H1 (cell line): ENCODE measurements around the gene JAK2. TPM values are rescaled to one million over a fixed set of nuclear protein-coding genes. Genes with fewer than 3 reads are reported as not detected.

ENCODE experiments used
- CTCF ChIA-PET: fragments of 300-600 bp; sonication (Branson Sonifier 250); formaldehyde crosslinking; loops from one replicate; lab custom pipeline; 2021; ENCODE audit not compliant: partially characterized antibody; lab: Charles Lee
- POLR2A ChIA-PET: fragments of 300-600 bp; sonication (Branson Sonifier 250); formaldehyde crosslinking; loops from one replicate; lab custom pipeline; 2021; ENCODE audit warnings: inconsistent platforms; ENCODE audit not compliant: partially characterized antibody; lab: Charles Lee
- DNase-seq, 2 experiments: peaks; one replicate each; pipeline versions ENCODE4 v3.0.0 to v3.0.0-alpha.2; 2010 to 2022; ENCODE audit warnings: low spot score in 2 of 2, low read depth in 1 of 2, mixed read lengths in 1 of 2
- FAIRE-seq: peaks from 2 replicates; lab custom pipeline; 2011; peaks lifted over from hg19 to GRCh38; lab: Jason Lieb, UNC
- H2AFZ ChIP-seq: 2 replicates; pipeline ENCODE4 v1.8.1; 2012; ENCODE audit warnings: low read length, inconsistent platforms
- H2AK5ac ChIP-seq: 2 replicates; pipeline ENCODE4 v1.6.1; 2013; ENCODE audit warnings: low read depth, low read length
- H2BK120ac ChIP-seq: replicated peaks from 2 replicates; pipeline ENCODE3; 2013; ENCODE audit warnings: low read depth, low read length, inconsistent platforms
- H2BK12ac ChIP-seq: 2 replicates; pipeline ENCODE4 v1.6.1; 2013; ENCODE audit warnings: low read depth, low read length
- H2BK15ac ChIP-seq: 2 replicates; pipeline ENCODE4 v1.6.1; 2013; ENCODE audit warnings: low read length
- H2BK20ac ChIP-seq: 2 replicates; pipeline ENCODE4 v1.6.1; 2013; ENCODE audit warnings: low read length
- H2BK5ac ChIP-seq: 2 replicates; pipeline ENCODE4 v1.6.1; 2013; ENCODE audit warnings: low read depth, low read length
- H3K14ac ChIP-seq: 2 replicates; pipeline ENCODE4 v1.6.1; 2013; ENCODE audit warnings: inconsistent platforms; ENCODE audit not compliant: insufficient read length
- H3K18ac ChIP-seq: 2 replicates; pipeline ENCODE4 v1.6.1; 2013; ENCODE audit warnings: low read length; ENCODE audit errors: extremely low read depth
- H3K23ac ChIP-seq: 2 replicates; pipeline ENCODE4 v1.6.1; 2013; ENCODE audit warnings: inconsistent platforms; ENCODE audit not compliant: insufficient read length
- H3K23me2 ChIP-seq: 2 replicates; pipeline ENCODE4 v1.6.1; 2013; ENCODE audit warnings: low read depth, low read length
- H3K27ac ChIP-seq: 2 replicates; pipeline ENCODE4 v1.6.1; 2011; ENCODE audit warnings: low read depth, low read length, inconsistent platforms
- H3K27me3 ChIP-seq, 4 experiments: replicated peaks in 1 of 4; 1 replicate in 1 of 4; 2 replicates in 3 of 4; pipeline versions ENCODE4 v1.6.1 to v1.8.1; 2011 to 2013; ENCODE audit warnings: low read length in 3 of 4, mild to moderate bottlenecking in 3 of 4, inconsistent platforms in 2 of 4, mixed read lengths in 2 of 4, moderate library complexity in 1 of 4; ENCODE audit not compliant: control insufficient read depth in 3 of 4, insufficient read depth in 3 of 4; ENCODE audit errors: extremely low read depth in 1 of 4
- H3K36me3 ChIP-seq, 4 experiments: 2 replicates each; pipeline versions ENCODE4 v1.6.1 to v1.8.1; 2011 to 2013; ENCODE audit warnings: mild to moderate bottlenecking in 4 of 4, low read length in 3 of 4, moderate library complexity in 2 of 4, control low read depth in 1 of 4, inconsistent platforms in 1 of 4; ENCODE audit not compliant: insufficient read depth in 4 of 4, control insufficient read depth in 2 of 4
- H3K4ac ChIP-seq: replicated peaks from 2 replicates; pipeline ENCODE3; 2013; ENCODE audit warnings: low read length, low read depth, mixed read lengths, inconsistent platforms; ENCODE audit not compliant: insufficient read length
- H3K4me1 ChIP-seq, 4 experiments: replicated peaks in 1 of 4; 1 replicate in 1 of 4; 2 replicates in 3 of 4; pipeline versions ENCODE4 v1.6.1 to v1.8.1; 2011 to 2013; ENCODE audit warnings: low read length in 3 of 4, inconsistent platforms in 2 of 4, mixed read lengths in 1 of 4; ENCODE audit not compliant: insufficient read depth in 4 of 4, control insufficient read depth in 3 of 4
- H3K4me2 ChIP-seq, 2 experiments: 2 replicates each; pipeline versions ENCODE4 v1.6.1 to v1.8.1; 2011 to 2013; ENCODE audit warnings: low read depth in 2 of 2, low read length in 2 of 2, control low read depth in 1 of 2, inconsistent platforms in 1 of 2, mild to moderate bottlenecking in 1 of 2; ENCODE audit not compliant: insufficient read depth in 1 of 2
- H3K4me3 ChIP-seq, 4 experiments: fragments of 200-600, 300-600 bp in 1 of 4; sonication (generic), shearing (Covaris generic), sonication (Bioruptor Twin) in 1 of 4; 2 replicates each; pipeline versions ENCODE4 v1.5.1 to v1.8.1; 2011 to 2016; ENCODE audit warnings: low read length in 4 of 4, low read depth in 3 of 4, control low read depth in 2 of 4, inconsistent platforms in 2 of 4, mild to moderate bottlenecking in 2 of 4, mixed read lengths in 1 of 4, moderate library complexity in 1 of 4; ENCODE audit not compliant: insufficient read depth in 2 of 4; ENCODE audit errors: extremely low read depth in 1 of 4
- H3K56ac ChIP-seq: replicated peaks from 2 replicates; pipeline ENCODE3; 2013; ENCODE audit warnings: low read depth, mild to moderate bottlenecking, mixed read lengths, low read length, inconsistent platforms; ENCODE audit not compliant: insufficient read length
- H3K79me1 ChIP-seq: 2 replicates; pipeline ENCODE4 v1.6.1; 2013; ENCODE audit warnings: low read depth, low read length, control low read depth
- H3K79me2 ChIP-seq, 2 experiments: 2 replicates each; pipeline versions ENCODE4 v1.6.1 to v1.8.1; 2012 to 2013; ENCODE audit warnings: low read length in 2 of 2, mild to moderate bottlenecking in 2 of 2, inconsistent platforms in 1 of 2; ENCODE audit not compliant: insufficient read depth in 2 of 2, control insufficient read depth in 1 of 2
- H3K9ac ChIP-seq, 4 experiments: replicated peaks in 1 of 4; 1 replicate in 1 of 4; 2 replicates in 3 of 4; pipeline versions ENCODE4 v1.6.1 to v1.8.1; 2011 to 2013; ENCODE audit warnings: low read depth in 3 of 4, low read length in 3 of 4, control low read depth in 2 of 4, mild to moderate bottlenecking in 2 of 4, moderate library complexity in 2 of 4, inconsistent platforms in 1 of 4; ENCODE audit errors: extremely low read depth in 1 of 4
- H3K9me3 ChIP-seq, 2 experiments: 2 replicates each; pipeline versions ENCODE4 v1.6.1 to v1.8.1; 2012 to 2013; ENCODE audit warnings: mild to moderate bottlenecking in 2 of 2, moderate library complexity in 2 of 2, control low read depth in 1 of 2, inconsistent platforms in 1 of 2, low read depth in 1 of 2, low read length in 1 of 2, mixed read lengths in 1 of 2; ENCODE audit not compliant: insufficient read depth in 2 of 2
- H4K20me1 ChIP-seq, 2 experiments: replicated peaks in 1 of 2; 2 replicates each; pipeline versions ENCODE3 to v1.8.1; 2011 to 2013; ENCODE audit warnings: inconsistent platforms in 2 of 2, low read length in 2 of 2, mild to moderate bottlenecking in 1 of 2; ENCODE audit not compliant: insufficient read depth in 2 of 2, control insufficient read depth in 1 of 2
- H4K5ac ChIP-seq: 2 replicates; pipeline ENCODE4 v1.6.1; 2013; ENCODE audit warnings: low read length, low read depth, mixed read lengths, inconsistent platforms; ENCODE audit not compliant: insufficient read length
- H4K8ac ChIP-seq: 2 replicates; pipeline ENCODE4 v1.8.0; 2013; ENCODE audit warnings: mild to moderate bottlenecking, moderate library complexity, low read length, inconsistent platforms; ENCODE audit not compliant: insufficient read depth; ENCODE audit errors: extremely low read depth
- H4K91ac ChIP-seq: replicated peaks from 2 replicates; pipeline ENCODE3; 2013; ENCODE audit warnings: low read length, mixed read lengths, inconsistent platforms; ENCODE audit not compliant: insufficient read length
- CBX8 ChIP-seq: fragments of 300-800, 300-1000 bp; sonication (generic); IDR thresholded peaks from 2 replicates; pipeline ENCODE4 v1.7.1; 2016; ENCODE audit warnings: low read depth, low read length, borderline replicate concordance
- WGBS, 2 experiments: shearing (Covaris generic) in 1 of 2; methylation state at CpG; one replicate each; pipeline versions ENCODE4 v1.1.6 to v1.1.7; 2013 to 2015; ENCODE audit warnings: low lambda C conversion rate in 2 of 2, mixed read lengths in 2 of 2, inconsistent platforms in 1 of 2, low coverage in 1 of 2, missing lambda C conversion rate in 1 of 2; ENCODE audit not compliant: insufficient replicate concordance in 2 of 2, insufficient coverage in 1 of 2, insufficient read length in 1 of 2; ENCODE audit errors: extremely low coverage in 1 of 2, missing lambda C conversion rate in 1 of 2; 5-methylcytosine and 5-hydroxymethylcytosine counted together
- polyA plus RNA-seq, 7 experiments: library from polyadenylated mRNA; depleted of rRNA in 3 of 7; stranded (reverse) in 5 of 7; unstranded in 2 of 7; fragments of >200 nt in 5 of 7; fragments of 200-250 nt in 2 of 7; gene quantifications; 1 replicate in 5 of 7; 2 replicates in 1 of 7; 4 replicates in 1 of 7; pipeline versions ENCODE4 v1.2.1 to v1.2.3, GENCODE V29; 2011 to 2013; ENCODE audit warnings: missing spikeins in 2 of 7, mixed read lengths in 2 of 7
- total RNA-seq: library from RNA; stranded (reverse); fragmentation: NEBNext Ultra II Directional; extraction: Animal tissue kit (Norgen Biotek cat#: 25700); gene quantifications from 2 replicates; pipeline ENCODE4 v1.2.1, GENCODE V29; 2021

Gene JAK2
- total and polyA plus RNA-seq, 2 of the 8 experiments (the other 6 are each of a cell fraction or from before 2014, with no cell fraction given): 0.50 to 2.1 TPM

GRCh38 chr9:5089737-5090136, 104.7 kb downstream of the JAK2 start:
- Histone ChIP-seq H3K9me3 (no peaks in the 10 kb centered on the region), H3K27ac (no peak overlapping the region), H3K23me2 (no peaks in the 10 kb centered on the region), H4K91ac (no peak overlapping the region), H3K27me3 (no peaks in the 10 kb centered on the region), H2BK12ac (no peak overlapping the region), H2BK20ac (no peak overlapping the region), H3K4me2 (no peak overlapping the region), H3K79me2 (no peaks in the 10 kb centered on the region), H2BK120ac (no peak overlapping the region), H3K23ac (no peak overlapping the region), H4K8ac (no peak overlapping the region), H2BK15ac (no peak overlapping the region)
- DNase-seq: no peak
- ChIA-PET POLR2A (no interaction called here), CTCF (interaction anchor here (0.6 kb wide), 1 partner anchor 33 kb away, joined by 3 read pairs; no protein-coding TSS in a partner anchor)
- TF ChIP-seq CBX8: no peak
- TF ChIP-seq, all 59 proteins: peak for 0
- 93% methylated on average over 2 of the region's 2 CpGs; no CpG with 5 or more reads in 1 of the 2 experiments for WGBS, 2 experiments
- Histone ChIP-seq H3K4ac (no peak overlapping the region), H2BK5ac (no peak overlapping the region), H3K18ac (no peak overlapping the region), H3K9ac (no peak overlapping the region), H2AK5ac (no peak overlapping the region), H3K79me1 (no peaks in the 10 kb centered on the region), H3K36me3 (no peaks in the 10 kb centered on the region), H3K14ac (no peak overlapping the region), H2AFZ (no peak overlapping the region), H4K5ac (no peak overlapping the region), H3K4me3 (no peak overlapping the region), H3K4me1 (no peaks in the 10 kb centered on the region), H3K56ac (no peak overlapping the region), H4K20me1 (no peaks in the 10 kb centered on the region)
- no peak for FAIRE-seq
